Vagina (tissue), 2 donors: Measurements from ENCODE around the gene WDR17.

ENCODE experiments used
- CTCF ChIP-seq, 3 experiments: fragments of 450-650 bp in 2 of 3; fragments of 200-600 bp in 1 of 3; sonication (generic) in 1 of 3; IDR thresholded peaks; one replicate each; pipeline ENCODE4 v1.5.1; 2017 to 2019; ENCODE audit warnings: antibody characterized with exemption in 3 of 3, mild to moderate bottlenecking in 2 of 3, moderate library complexity in 2 of 3
- POLR2AphosphoS5 ChIP-seq, 2 donors: sonication (generic); formaldehyde crosslinking; IDR thresholded peaks; one replicate each; pipeline ENCODE4 v1.9.0; 2017; ENCODE audit warnings: antibody characterized with exemption in 2 of 2, mild to moderate bottlenecking in 2 of 2, low read depth in 1 of 2; ENCODE audit not compliant: insufficient read depth in 1 of 2

GRCh38 chr4:176030391-176030790, 35.2 kb upstream of the WDR17 start:
- TF ChIP-seq POLR2AphosphoS5 (IDR thresholded peaks at IDR 0.05; ENCODE audit: insufficient read depth in 1 of 2, low read depth in 1 of 2): no peak
- TF ChIP-seq CTCF (IDR thresholded peaks at IDR 0.05): no peak
